ENCODE measurements around the gene CELF4.
A peak's percentile ranks its signal among the peaks of the same experiment; 100 is the strongest.
"Not testable (repeated sequence)": the region's sequence is repeated elsewhere in the genome, so short reads cannot be mapped to it uniquely, and the experiment has no call there.

CELF4 gene

DNA sequence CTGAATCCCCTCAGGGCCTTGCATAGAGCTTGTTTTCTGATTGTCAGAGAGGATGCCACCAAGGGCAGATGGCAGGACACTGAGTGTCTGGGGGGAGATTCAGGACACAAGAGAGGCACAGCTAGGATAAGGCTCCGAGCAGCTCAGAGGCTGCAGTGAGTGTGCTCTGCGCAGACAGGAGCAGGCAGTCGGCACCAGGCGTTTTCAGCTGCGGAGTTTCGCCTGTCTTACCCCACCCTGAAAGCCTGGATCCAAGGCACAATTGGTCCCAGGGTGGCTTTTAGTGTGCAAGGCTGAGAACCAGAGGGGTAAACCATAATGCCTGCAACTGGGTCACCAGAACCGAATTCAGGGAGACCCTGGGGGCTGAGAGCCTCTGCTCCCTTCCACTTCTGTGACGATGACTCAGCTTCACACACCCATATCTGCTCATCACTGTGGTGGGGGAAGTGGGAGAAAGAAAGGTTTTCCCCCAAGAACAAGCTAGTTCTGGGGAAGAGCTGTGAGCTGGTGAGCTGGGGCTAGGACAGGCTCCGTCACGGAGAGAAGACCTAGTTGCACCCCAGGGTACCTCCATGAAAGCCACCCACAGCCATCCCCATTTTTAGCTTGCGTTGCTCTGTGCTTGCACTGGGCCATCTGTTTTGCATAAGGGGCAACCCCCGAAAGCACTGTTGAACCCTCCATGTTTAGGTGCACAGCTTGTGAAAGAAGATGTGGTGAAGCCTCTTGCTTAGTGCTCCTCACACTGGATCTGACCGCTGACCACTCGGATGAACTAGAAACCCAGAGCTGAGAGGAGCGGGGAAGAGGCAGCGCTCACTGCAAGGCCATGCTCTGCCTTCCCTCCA is 173.7 kb downstream of the CELF4 start:
- DNase-seq (ENCODE audit: low spot score): no peak

DNA sequence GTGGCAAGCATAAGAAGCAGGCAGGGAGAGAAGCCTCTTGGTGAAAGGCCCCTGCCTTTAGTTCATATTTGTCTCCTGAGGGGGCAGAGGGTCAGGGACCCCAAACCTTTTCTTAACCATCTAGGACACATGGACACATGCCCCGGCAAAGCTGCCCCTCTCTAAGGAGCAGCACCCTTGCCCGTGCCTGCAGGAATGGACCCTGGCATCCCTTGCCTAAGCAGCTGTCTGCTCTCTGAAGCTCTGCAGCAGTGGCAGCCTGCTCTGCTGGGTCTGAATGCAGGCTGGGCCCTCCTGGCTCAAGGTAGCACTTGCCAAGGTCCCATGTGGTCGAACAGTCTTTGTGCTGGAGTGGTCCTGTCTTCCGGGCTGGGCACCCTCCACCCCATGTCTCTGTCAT is 174.4 kb downstream of the CELF4 start:
- DNase-seq (ENCODE audit: low spot score): no peak

DNA sequence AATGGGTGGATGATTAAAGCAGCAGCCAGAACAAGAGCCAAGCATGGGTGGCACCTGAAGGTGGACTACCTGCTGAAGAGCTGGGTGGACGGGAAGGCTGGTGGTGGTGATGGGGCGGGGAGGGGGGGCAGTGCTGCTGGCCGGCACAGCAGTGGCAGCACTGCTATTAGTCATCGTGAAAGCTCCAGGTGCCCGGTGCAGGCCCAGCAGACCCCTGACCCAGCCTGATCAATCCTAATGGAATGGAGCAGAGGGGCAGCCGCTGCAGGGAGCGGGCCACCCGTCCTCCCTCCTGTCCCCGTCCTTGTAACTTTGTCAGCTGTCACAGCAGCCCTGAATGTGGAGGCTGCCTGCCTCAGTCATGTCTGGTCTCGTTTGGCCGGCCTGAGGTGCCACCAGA is 174.9 kb downstream of the CELF4 start:
- DNase-seq (ENCODE audit: low spot score): no peak

DNA sequence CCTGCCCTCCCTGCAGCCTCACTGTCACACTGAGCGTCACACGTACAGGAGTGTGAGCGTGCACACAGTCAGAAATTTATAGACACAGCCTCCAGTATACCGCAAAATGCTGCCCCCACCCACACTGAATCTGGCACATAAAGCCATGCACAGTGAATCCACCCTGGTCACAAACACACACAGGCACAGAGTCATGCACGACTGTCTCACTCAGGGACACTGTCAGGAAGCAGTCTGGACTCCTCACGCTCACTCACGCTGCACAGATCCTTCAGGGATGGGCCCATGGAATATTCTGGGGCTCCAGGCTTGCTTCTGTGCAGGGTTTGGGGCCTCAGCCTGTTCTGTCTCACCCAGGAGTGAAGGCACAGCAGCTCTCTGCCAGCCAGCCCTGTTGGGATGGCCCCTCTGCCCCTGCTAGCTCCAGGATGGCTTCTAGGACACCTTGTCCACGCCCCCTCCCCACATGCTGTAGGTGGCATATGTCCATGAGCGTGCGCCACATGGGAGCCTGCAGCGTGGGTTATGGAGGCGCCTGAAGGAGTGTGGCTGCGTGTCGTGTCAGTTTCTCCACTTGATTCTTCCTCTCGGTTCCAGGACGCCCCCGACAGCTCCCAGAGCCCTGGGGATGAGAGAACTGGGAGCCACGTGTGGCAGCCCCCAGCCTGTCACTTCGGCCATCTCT is 175.8 kb downstream of the CELF4 start:
- no peak for DNase-seq (ENCODE audit: low spot score)

DNA sequence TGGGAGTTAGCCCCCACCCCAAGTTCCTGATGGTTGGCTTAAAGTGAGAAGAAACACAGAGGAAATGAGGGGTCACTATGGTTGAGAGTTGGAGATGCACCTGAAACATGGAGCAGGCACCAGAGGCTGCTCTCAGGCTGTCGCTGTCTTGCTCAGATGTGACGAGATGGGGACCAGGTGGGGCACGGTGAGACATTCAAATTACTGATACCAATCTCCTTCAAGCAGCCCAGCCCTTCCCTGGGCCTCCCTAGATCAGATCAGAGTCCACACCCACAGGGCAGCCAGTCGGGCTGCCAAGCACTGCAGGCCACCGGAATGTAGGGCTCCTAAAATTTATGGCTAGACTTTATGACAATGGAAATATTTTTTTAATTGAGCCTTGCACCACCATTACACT is 176.6 kb downstream of the CELF4 start:
- no peak for DNase-seq (ENCODE audit: low spot score)

DNA sequence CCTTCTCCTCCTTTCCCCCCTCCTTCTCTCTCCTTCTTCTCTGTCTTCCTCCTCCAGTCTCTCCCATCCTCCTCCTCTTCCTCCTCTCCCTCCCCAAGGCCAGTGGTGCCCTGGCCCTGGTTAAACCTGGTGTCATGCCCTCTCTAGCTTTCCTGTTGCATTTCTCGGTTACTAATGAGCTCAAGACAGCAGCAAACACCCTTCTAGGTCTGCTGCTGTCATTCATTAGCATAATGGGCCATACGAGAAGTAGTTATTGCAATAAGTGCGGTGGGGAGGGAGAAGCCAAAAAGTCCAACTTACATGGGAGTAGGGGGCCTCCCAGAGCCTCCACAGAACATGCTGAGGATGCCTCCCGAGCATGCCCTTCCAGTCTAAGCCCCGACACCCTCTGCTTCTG is 177.2 kb downstream of the CELF4 start:
- DNase-seq (ENCODE audit: low spot score): no peak

DNA sequence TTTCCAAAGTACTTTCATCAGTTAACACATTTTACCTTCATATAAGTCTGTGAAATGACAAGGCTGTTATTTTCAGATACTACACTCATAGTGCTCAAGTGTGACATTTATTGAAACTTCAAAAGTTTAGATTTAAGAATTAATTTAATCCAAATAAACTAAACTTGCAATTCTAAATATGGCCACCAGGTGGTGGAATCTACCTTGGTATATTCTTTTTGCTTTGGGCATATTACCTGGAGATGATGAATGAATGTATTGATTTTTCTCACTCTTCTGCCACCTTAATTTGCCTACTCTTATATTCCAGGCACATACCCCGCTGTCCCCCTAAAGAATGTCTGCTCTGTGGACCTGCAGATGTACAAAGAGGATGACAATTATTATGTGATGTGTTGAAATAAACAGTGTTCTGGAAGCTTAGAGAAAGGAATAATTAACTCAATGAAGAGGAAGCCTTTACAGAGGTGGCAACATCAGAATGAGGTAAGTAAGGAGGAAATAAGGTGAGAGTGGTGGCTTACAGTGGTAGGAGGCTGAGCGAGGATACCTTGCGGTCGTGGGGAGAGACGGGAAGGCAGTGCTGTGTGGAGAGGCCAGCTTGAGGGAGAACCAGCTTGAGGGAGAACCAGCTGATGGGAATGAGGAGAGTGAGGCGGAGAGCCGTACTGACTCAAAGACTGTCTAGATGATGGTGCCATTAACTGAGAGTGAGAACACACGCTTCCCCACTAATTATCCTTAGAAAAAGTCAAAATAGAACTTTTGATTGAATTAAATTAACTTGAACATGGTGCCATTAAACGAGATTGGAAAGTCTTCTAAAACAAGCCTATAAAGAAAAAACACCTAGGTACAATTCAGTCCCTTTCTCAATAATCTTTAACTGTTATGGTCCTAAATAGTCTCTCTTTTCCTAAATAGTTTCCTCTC is 179.5 kb downstream of the CELF4 start:
- peak; percentile 45 for DNase-seq (ENCODE audit: low spot score)

DNA sequence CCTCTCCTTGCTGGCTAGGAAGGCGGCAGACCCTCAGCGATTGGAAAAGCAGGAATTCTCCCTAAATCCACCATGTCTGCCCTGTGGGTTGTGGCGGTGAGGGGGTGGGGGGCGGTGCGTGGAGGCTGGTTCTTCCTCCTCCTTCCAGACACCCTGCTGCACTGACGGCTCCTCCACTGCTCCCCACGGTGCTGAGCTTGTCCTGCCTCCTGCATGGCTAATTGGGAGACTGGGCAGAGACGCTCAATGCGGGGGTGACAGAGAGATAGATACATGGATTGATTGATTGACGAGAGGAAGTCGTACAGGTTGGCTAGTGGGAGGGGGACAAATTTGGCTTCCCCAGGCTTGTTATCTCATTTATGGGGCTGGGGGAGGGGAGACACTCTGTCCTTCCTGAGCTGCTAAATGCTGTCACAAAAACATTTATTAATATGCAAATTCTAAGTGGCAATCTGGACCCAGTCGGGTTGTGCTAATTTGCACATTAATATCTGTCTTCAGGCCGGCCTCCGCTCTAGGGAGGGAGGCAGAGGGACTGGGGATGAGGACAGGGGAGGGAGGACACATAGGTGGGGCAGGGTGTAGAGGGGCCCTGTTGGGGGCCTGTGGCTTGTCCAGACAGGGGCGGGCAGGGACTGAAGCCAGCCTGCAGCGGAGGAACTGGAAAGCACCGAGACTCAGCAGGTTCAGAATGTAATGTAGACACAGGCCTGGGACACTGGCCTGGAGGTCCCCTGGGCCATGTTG is 181.6 kb downstream of the CELF4 start:
- DNase-seq (ENCODE audit: low spot score): no peak

DNA sequence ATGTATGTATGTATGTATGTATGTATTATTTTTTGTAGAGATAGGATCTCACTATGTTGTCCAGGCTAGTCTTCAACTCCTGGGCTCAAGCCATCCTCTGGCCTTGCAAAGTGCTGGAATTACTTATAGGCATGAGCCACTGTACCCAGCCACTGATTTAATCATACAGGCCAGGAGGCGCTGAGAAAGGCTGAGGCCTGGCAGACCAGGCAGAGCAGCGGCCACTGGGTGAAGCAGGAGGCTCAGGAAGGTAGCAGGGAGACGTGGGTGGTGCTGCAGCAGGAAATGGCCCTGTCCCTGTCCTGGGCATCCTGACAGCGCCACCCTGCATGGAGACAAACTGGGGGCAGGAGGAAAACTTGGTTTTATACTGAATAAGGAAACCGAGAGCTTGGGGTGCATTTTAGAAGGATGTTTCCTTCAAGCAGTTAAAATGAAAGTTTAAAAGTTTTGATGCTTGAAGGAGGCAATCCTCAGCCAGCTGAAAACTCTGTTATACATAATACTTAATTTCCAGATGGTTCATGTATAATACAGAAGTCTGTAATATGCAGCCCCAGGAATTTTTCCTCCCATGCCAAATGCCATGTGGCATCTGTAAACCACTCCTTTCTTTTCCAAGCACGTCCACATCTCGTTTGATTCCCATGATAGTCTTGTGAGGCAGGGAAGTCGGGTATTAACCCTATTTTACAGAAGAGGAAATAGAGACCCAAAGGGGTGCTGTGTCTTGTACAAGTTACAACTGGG is 182.4 kb downstream of the CELF4 start:
- no peak for DNase-seq (ENCODE audit: low spot score)

DNA sequence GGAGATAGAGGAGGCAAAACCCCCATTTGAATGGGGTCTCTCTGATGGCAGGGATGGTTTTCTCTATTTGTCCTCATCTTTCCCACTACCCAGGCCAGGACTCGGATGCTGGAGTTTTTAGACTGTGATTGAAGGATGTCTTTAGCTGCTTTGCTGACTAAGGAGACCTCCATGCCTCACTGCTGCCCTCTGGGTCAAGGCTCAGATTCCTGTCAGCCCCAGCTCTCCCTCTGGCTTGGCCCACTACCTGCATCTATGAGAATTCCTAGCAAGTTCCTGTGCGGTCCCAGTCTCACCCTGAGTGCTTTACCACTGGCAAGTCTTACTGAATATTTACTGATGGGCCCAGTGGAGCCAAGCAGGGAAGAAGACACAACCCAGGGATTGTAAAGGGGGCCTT is 184.0 kb downstream of the CELF4 start:
- no peak for DNase-seq (ENCODE audit: low spot score)

DNA sequence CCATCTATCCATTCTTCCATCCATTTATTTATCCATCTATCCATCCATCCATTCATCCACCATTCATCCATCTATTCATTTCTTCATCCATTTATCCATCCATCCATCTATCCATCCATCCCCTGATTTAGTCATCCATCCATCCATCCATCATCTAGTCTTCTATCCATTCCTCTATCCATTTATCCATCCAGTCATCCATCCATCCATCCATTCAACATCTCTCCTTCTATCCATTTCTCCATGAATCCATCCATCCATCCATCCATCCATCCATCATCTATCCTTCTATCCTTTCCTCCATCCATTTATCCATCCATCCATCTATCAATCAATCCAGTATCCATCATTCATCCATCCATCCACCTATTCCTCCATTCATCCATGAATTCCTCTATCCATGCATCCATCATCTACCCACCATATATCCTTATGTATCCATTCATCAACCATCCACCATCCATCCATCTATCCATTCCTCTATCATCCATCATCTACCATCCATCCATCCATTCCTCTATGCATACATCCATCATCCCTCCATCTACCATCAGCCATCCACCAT is 185.0 kb downstream of the CELF4 start:
- DNase-seq (ENCODE audit: low spot score): no peak

DNA sequence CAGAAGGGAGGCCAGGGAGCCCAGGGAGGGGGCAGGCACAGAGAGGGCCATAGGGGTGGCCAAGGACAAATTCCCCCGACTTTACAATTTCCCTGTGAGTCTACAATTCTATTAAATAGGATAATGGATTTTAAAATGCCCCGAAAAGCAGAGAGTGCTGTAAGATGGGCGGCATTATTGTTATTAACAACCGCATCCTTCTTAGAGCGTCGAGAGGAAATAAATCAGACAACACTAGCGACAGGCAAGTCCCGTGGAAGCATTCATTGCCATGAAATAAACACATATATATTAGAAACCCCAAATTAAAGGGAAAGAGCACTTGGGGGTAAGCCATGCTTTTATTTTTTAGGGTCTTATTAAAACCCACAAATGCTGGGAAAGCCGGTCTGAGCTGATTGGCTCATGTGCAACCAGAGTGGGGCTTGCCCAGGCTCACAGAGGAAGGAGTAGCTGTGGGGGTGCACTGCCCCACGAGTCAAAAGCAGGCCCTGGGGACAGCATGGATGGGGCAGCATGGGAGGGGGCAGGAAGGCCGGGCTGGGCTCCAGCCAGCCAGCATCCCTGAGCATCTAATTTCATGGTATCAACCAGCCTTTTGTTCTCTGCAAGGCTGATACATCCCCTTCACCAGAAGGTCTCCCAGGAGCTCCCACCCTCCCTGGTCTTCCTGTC is 187.1 kb downstream of the CELF4 start:
- DNase-seq (ENCODE audit: low spot score): no peak

DNA sequence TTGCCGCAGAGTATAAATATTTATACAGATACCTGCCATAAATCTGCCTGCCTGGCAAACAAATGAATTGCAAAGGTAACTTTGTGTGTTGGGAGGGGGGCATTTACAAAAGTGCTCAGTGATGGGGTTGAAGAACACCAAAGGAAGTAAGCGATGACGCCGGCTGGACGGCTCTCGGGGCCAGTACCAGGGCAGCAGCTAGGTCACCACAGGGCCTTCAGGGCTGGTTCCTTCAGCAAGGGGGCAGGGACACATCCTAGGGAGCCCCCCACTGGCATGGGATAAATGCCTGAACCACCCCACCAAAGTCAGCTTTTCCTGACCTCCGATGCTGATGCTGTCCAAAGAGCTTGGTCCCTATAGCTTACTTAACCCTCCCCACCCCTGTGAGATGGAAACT is 190.4 kb downstream of the CELF4 start:
- DNase-seq (ENCODE audit: low spot score): no peak

DNA sequence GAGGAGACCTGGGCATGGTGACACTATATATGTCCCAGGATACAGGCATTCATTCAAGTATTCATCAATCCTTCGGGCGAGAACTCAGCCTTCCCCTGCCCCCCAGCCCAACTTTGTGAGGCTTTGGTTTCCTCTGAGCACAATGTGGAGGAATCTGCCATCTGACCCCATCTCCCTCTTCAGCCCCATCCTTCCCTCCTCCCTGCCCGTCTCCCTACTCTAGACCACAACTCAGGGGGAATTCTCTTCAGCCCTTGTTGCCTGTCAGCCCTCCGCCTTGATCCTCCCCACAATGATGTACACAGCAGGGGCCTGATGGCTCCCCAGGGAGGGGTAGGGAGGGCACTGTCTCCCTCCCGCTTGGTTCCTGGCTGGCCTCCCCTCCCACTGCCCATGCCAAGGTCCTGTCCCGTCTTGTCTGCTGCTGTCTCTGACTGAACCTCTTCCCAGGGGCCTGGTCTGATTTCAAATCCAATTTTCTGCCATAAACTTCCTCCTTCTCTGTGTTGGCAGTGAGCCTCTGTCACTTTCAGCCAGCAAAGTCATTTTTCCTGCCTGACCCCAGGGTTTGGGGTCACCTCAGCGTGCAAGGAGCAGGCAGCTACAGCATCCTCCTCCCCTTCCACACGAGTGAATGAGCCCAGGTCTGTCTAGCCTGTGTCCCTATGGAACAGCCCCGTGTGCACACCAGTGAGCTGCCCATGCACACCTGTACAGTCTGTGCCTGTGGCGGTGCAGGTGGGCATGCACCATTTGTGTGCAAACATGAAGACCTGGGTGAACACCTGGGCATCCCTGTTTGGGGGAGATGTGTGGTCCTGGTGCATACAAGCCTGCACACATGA is 197.3 kb downstream of the CELF4 start:
- DNase-seq (ENCODE audit: low spot score): no peak

DNA sequence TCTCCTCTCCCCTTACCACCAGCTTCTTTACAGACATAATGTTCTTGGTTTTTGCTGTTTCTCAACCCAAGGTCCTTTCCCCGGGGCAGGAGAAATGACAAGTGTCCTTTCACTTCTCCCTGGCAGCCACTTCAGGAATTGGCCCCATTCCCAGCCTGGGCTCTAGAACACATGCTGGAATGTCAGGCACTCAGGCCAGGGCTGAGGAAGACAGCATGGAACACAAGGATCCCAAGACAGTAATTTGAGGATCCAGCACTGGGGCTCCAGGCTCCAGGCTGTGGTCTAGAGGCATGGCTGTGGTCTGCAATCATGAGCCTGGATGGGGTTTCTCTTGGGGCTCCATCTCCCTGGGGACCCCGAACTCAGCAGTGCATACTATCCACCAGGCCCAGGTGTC is 201.4 kb downstream of the CELF4 start:
- no peak for DNase-seq (ENCODE audit: low spot score)

DNA sequence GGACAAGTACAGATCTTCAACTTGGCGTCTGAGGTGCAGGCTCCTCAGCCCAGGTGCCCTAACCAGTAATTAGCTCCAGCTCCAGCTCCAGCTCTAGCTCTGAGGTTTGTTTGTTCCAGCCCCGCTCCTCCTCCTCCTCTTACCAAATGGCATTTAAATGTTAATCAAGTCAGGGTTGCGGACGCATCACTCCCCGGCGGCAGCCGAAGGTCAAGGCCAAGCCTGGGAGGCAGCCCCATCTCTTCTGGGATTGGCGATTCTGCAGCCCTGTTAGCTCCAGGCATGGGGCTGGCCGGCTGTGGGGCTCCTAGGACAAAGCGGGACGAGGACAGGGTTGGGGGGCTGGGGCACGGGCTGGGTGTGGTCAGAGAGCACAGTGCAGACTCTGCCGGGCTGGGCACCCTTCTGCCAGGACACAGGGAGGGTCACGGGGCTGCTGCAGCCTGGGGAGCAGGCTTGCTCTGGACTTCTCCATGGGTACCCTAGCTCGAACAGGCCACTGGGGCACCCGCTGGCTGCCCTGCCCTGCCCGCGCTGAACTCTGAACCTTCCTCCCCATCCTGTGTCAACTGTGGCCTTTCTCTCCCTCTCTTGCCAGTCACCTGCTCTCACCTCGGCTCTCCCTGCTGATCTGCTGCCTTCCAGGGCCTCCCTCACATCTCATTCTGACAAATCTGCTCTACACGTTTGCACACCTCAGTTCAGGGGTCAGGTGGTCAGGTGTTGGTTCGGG is 203.3 kb downstream of the CELF4 start:
- no peak for DNase-seq (ENCODE audit: low spot score)

DNA sequence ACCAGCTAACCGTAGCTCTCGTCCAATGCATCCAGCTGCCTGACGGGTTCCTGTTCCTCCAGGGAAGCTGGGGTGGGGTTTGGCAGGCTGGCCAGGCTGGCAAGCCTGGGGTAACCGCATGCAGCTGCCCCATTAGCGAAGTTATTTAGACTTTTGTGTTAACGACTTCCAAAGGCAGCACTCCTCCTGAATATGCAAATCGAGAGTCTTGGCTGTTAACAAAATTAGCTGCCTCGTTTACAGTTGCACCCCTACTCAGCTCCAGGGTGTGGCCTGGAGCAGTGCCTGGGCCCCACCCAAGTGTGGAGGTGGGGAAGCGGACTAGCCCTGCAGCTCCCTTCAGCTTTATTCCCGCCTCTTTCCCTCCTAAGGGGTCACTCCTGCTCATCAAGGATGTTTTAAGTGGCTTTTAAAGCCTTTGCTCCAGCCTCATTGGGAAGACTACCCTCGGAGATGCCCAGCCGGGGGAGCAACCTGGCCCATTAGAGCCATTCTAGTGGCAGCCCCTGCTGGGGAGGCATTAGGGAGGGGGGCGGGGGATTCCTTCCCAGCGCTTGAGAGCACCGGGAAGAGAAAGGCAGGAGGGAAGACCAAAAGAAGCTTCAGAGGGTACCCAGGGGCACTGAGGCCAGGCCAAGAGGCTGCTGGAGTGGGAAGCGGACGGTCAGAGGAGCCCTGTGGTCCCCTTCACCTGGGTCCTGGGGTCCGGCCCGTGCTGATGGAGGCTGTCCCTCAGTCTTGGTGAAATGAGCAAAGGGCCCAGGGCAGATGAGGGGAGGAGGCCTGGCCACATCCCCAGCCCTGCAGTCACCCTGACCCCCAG is 204.1 kb downstream of the CELF4 start:
- DNase-seq (ENCODE audit: low spot score): no peak

DNA sequence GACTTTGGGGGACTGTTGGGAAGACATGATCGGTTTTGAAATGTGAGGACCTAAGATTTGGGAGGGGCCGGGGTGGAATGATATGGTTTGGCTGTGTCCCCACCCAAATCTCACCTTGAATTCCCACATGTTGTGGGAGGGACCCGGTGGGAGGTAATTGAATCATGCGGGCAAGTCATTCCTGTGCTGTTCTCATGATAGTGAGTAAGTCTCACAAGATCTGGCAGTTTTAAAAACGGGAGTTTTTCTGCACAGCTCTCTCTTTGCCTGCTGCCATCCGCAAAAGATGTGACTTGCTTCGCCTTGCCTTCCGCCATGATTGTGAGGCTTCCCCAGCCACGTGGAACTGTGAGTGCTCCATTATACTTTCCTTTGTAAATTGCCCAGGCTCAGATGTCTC is 207.5 kb downstream of the CELF4 start:
- DNase-seq (ENCODE audit: low spot score): not testable (repeated sequence)

Measured in CD4-positive, alpha-beta T cell treated with Interleukin-2 at 100 ng/mL for 4 hours (primary cell).